ENCODE data around the gene STXBP1.

- TF ChIP-seq EP300 (IDR thresholded peaks at IDR 0.05) (no peak), POLR2AphosphoS5 (IDR thresholded peaks at IDR 0.05) (no peak)
- TF ChIP-seq, protein P1, sequence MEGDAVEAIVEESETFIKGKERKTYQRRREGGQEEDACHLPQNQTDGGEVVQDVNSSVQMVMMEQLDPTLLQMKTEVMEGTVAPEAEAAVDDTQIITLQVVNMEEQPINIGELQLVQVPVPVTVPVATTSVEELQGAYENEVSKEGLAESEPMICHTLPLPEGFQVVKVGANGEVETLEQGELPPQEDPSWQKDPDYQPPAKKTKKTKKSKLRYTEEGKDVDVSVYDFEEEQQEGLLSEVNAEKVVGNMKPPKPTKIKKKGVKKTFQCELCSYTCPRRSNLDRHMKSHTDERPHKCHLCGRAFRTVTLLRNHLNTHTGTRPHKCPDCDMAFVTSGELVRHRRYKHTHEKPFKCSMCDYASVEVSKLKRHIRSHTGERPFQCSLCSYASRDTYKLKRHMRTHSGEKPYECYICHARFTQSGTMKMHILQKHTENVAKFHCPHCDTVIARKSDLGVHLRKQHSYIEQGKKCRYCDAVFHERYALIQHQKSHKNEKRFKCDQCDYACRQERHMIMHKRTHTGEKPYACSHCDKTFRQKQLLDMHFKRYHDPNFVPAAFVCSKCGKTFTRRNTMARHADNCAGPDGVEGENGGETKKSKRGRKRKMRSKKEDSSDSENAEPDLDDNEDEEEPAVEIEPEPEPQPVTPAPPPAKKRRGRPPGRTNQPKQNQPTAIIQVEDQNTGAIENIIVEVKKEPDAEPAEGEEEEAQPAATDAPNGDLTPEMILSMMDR (IDR thresholded peaks at IDR 0.05), result no peak
These were observed 67.4 kb downstream of the STXBP1 start for GRCh38 chr9:127679506-127679905.
